ENCODE data around the gene PTPRE.
A peak's percentile ranks its signal among the peaks of the same experiment; 100 is the strongest.

PTPRE gene

DNA sequence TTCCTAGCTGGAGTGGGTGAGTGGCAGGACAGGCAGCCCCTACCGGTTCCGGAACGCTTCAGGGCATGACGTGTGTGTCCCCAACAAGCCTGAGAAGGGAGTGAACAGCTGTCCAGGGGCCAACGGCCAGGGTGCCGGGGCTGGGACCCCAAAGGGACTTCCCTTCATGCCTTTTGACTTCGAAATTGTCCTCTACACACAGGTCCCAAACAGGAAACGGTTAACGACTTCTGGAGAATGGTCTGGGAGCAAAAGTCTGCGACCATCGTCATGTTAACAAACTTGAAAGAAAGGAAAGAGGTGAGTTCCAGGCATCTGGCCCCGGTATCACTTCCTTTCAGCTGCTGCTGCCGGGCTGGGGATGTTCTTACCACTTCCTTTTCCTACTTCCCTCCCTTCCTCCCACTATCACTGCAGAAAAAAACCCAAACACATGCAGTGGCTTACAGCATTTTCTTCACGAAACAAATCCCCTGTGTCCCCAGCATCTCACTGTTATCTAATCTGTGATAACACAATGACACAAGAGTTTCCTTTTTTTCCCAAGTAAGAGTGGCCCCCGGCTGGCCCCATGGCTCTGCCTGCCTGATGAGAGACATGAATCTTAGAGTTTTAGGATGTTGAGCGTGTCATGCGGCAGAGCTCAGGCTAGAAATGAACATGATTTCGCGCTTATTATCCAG is 156.1 kb downstream of the PTPRE start:
- DNase-seq: no peak

DNA sequence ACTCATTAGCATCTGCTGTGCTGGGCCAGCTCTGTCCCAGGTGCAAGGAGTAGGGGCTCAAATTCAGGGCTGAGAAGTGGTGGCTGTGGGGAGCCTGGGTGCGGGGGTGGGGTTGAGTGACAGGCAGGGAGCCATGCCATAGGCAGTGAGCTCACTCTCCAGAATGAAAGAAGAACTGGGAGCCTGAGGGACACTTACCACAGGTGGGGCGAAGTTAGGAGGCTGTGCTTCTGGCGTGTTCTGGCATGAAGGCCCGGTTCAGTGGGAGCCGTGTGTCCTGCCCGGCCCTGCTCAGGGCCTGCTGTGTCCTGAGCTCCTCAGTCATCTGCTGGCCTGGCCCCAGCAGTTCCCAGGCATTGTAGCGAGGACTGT is 156.8 kb downstream of the PTPRE start:
- no peak for DNase-seq

DNA sequence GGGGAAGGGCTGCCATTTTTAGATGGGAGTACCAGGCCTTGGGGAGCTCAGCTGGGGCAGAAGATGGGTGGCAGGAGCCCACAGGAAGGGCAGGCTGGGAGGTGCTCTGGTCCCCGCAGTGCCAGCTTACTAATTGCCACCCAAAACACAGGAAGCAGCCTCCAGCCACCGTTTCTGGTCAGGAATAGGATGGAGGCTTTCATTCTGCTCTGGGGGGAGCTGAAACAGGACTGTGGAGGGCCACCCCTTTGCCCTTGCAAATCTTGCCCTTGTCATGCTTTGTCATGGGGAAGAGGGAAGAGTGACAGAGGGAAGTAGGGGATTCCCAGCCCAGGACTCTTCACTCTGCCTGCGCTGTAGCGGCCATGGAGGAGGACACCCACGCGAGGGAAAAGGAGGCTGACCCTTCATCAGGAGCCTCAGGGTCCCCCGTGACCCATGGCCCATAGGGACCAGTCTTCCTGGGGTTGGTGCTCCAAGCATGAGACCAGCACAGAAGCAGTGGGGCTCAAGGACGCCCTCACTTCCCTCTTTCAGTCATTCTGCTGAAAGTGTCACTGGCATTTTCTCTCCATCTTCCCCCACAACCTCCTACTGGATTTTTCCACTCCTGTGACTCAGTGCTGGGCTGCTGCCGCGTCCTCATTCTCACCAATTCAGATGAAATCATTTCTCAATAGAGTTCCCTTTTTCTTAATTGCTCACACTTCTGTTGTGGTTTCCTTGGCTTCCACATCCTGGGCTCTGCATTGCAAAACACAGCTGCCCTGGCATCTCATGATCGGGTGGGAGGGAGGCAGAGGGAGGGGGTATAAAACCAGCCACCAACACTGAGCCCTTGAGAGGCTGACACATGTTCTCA is 157.4 kb downstream of the PTPRE start:
- no peak for DNase-seq

DNA sequence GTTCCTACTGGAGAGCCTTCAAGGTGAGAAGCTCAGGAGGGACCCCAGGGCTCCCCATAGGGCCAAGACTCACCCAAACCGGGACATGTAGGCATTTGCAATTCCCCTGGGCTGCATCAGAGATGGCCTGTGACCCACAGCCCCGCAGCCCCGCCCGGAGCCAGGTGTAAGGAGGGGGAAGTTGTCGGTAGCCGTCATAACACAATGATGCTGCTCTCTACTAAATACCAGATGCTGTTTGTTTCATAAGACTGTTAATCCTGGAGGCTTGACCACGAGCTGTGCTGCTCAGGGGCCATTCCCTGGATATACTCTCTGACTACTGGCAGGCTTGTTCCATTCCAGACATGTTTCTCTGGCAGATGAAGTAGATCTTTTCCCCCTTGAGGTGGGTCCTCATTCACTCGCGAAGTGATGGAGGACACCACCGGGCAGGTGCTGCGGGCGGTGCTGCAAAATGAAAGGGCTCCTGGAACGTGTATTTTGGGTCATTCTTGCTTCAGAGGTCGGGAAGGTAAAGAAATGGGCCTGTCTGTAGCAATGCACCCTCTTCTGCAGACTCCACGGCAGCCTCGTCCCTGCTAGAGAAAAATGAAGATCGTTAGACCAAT is 158.2 kb downstream of the PTPRE start:
- no peak for DNase-seq

DNA sequence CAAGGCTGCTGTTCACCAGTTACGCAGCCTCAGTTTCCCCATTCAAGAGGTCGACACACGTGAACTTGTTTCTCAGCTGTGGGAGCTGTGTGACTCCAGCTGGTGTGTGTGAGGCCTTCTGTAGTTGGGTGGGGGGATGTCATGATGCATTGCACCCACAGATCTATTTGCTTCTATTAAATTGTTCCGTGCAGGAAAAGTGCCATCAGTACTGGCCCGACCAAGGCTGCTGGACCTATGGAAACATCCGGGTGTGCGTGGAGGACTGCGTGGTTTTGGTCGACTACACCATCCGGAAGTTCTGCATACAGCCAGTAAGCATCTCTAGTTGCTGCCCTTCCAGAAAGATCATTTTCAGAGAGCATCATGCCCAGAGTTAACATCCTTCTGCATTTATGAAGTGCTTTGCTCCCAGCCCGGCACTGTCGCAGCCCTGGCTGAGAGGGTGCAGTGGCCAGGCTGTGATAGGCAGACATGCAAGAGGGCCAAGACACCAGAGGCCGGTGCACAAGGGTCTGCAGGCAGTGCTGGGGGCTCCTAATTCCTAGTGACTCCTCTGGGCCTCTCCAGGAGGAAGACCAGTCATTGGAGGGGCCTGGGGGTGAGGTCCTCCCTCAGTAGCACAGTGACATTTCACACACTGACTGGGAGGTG is 159.1 kb downstream of the PTPRE start:
- no peak for DNase-seq

DNA sequence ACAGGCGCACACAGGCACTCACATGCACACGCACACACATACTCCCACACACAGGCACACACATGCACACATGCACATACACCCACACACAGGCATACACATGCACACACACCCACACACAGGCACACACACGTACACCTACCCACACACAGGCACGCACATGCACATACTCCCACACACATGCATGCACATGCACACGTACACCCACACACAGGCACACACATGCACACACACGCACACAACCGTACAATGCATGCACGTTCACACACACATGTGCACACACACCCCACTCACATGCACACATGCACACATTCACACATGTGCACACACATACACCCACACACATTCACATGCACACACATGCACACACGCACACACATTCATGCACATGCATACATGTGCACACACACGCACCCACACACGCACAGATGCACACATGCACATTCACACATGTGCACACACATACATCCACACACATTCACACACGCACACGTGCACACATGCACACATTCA is 160.0 kb downstream of the PTPRE start:
- no peak for DNase-seq

DNA sequence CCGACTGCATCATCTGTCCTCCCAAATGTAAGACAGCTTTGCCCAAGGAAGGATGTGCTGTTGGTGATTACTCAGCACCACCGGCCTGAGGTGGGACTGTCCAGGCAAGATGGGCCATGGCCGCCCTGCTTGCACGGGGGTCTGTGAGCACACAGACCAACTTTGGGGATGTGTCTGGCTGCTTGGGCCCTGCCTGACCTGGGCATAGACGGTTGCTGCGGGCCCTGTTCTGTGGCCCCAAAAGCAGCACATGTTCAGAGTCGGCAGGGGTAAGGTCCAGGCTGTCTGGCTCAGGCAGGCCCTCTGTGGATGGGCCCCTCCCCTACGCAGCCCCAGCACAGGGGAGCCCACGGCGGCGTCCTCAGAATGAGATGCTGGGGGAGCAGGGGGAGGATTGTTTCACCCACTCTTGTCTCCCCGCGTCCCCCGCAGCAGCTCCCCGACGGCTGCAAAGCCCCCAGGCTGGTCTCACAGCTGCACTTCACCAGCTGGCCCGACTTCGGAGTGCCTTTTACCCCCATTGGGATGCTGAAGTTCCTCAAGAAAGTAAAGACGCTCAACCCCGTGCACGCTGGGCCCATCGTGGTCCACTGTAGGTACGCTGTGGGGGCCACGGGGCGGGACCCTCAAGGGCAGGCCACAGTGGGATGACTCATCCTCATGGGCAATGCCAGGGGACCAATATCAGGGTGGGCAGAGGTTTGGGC is 160.9 kb downstream of the PTPRE start:
- DNase-seq: no peak

DNA sequence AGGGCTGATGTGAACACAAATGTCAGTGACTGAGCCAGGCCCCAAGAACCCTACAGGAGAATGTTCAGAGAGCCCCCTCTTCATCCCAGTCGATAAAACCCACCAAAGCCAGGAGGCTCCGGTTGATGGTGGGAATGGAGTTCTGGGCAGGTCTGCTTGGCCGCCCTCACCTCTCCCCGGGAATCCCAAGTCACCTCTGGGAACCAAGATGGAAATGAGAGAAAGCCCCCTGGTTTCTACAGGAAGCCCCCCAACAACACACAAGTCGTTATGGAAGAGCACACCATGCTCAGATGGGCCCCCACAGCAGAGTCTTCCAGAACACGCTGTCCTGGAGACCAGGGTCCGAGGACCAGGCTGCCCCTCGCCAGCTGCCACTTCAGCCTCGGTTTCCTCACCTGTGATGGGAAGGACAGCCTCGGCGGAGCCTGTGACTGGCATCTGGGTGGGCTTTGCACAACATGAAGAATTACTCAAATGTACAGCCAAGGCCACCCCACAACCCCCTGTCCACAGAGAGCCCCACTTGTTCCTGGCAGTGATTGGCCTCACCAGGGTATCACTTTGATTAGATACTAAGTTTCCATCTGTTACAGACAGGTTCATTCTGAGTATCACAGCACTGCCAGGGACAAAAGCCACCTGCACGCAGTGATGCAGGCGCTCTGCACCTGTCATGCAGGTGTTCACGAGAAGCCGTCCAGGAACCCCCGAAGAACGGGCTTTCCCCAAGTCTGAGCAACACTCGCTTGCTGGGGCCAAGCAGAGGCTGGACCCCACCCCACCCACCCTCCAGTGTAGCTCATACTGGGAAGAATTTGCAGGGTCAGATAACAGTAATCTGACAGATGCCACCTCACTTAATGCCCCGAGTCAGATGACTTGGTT is 161.7 kb downstream of the PTPRE start:
- DNase-seq: no peak

DNA sequence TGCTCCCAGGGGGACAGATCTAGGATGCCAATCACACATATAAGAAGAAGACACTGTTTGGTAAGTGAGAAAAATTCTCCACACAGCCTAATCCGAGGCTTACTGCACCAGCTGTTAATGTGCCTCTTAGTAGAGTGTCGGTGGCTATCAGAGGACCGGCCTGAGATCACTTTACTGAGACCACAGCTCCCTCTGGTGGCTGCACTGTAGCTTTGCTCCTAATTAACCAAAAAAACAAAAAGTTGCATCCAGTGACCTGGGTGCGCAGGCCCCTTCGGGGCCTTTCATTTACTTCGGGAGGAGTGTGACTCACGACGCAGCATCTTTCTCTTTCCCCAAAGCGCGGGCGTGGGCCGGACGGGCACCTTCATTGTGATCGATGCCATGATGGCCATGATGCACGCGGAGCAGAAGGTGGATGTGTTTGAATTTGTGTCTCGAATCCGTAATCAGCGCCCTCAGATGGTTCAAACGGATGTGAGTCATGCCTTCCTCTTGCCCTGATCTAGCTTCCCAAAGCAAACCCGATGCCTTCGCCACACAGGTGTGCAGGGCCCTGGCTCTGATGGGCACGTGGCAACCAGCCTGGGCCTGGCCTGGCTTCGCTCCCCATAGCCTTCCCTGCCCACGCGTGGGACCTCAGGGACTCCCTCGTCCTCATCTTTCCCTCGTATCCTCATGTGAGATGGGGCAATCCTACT is 162.6 kb downstream of the PTPRE start:
- peak; percentile 17 to 72 for DNase-seq

DNA sequence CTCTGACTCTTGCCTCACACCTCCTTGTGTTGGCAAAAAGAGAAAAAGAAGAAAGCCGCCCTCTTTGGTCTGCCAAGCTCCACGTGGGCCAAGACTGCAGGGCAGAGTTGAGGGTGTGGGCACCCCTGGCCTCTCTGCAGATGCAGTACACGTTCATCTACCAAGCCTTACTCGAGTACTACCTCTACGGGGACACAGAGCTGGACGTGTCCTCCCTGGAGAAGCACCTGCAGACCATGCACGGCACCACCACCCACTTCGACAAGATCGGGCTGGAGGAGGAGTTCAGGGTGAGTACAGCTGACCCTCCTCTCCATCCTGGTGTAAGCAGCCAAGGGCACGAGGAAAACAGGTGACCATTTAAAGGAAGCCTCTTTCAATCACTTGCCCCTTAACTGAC is 163.3 kb downstream of the PTPRE start:
- DNase-seq: no peak

DNA sequence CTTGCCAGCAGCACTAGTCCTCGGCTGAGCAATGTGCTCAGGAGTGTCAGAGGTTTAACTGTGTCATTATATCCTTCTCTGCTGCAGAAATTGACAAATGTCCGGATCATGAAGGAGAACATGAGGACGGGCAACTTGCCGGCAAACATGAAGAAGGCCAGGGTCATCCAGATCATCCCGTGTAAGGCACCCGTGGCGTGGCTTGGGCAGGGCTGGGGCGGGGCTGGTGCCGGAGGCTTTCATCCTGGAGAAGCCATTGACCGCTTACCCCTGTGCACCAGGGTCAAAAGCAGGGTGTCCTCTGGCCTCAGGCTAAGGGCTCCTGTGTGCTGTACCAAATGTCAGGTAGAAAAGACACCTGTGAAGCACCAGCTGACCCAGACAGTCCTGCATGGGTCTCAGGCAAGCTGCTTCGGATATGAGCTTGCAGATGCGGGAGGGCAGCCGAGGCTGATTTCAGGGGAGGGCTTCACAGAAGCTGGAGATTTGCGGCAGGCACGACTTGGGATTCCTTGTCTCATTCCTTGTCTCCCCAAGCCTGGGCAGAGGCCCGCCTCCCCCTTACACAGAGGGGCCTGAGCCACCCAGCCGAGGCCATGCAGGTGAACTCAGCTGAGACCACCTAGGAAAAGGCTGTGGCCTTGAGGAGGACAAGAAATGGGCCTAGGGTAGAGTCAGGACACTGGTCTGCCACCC is 164.0 kb downstream of the PTPRE start:
- no peak for DNase-seq

DNA sequence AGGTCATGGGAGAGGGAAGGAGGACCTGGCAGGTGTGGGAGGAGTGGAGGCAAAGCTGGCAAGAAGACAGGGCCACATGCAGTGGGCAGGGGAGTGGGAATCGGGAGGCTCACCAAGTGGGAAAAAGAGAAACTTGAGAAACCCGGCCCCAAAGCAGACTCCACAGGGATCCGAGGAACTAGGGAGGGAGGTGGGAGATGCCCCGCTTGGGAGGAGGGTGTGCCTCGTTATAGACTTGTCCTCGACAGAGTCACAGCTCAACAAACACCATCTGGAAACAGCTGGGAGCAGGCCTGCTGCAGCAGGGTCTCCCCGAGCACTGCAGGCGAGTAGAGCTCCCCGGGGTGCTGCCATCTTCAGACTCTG is 164.5 kb downstream of the PTPRE start:
- no peak for DNase-seq

DNA sequence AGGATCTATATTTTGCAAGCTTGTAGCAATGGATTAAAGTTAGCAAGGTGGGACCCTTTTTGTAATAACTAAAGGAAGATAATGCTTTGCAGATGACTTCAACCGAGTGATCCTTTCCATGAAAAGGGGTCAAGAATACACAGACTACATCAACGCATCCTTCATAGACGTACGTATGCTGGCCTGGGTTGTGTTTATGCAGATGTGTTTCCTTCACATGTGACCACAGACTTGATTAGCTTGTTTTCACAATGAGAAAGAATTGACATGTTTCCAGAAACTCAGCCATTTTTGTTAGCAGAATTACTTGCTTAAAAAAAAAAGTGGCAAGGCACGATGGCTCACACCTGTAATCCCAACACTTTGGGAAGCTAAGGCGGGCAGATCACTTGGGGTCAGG is 165.1 kb downstream of the PTPRE start:
- DNase-seq: no peak

DNA sequence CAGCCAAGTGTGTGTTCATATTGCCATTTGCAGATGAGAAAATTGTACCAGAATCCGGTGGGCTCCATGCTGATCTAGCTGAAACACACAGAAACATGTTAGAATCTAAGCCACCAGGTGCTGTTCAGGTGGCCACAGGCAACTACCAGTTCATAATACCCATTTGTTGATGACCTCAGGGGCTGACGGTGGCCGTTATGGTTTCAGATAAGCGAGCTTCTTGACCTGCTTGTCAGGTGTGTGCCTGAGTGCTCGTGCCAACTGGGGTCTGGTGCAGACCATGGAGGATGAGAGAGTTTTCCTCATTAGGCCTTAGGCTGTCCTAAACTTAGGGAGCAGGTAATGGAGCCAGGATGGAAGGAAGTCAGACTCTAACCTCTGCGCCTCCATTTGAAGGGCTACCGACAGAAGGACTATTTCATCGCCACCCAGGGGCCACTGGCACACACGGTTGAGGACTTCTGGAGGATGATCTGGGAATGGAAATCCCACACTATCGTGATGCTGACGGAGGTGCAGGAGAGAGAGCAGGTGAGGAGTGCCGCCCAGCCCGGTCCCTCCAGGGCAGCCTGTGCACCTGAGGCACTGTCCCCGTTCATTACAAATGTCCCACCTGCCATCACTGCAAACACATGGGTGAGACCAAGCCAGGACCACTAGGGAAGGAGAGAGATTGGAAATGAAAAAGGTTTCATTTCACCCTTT is 166.2 kb downstream of the PTPRE start:
- no peak for DNase-seq

DNA sequence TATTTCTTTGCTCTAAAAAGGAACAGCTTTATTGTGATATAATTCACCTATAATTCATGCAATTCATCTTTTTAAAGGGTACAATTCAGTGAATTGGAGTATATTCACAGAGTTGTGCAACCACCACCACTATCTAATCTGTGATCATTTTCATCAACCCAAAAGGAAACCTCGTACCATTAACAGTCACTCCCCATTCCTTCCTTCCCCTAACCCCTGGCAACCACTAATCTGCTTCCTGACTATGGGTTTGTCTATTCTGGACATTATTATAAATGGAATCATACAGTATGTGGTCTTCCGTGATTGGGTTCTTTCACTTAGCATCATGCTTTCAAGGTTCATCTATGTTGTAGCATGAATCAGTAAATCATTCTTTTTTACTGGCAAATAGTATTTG is 167.0 kb downstream of the PTPRE start:
- no peak for DNase-seq

DNA sequence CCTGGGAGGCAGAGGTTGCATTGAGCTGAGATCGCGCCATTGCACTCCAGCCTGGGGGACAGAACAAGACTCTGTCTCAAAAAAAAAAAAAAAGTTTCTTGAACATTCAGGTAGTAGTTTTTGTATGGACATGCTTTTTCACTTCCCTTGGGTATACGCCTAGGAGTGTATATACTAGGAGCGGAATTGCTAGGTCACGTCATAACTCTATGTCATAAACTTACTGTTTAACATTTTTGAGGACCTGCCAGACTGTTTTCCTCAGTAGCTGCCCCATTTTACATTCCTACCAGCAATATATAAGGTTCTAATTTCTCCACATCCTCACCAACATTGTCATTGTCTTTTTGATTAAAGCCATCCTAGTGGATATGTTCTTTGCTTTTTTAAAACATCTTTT is 167.7 kb downstream of the PTPRE start:
- no peak for DNase-seq

DNA sequence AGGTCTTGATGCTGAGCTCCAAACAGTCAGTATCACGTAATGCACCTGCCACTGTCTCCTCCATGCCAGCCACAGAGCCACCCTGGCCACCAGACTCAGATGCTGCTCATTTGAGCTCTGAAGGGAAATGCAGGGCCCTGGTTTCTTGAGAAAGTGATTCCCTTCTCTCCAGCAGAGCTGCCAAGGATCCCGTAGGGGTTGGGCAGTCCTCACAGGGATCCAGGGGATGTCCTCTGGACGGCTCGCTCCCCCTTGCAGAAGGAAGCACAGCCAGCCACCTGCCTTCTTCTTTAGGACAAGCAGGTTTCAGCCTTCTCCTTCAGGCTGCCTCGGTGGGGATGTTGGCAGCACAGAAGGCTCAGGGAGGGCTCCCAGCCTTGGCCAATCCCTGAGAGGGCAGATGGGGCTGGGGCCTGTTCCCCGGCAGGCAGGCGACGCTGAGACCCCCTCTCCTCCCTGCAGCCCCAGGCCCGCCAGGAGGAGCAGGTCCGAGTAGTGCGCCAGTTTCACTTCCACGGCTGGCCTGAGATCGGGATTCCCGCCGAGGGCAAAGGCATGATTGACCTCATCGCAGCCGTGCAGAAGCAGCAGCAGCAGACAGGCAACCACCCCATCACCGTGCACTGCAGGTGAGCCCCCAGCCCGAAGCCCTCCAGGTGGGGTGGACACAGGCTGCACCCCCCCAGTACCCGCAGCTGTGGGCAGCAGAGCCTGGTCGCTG is 170.4 kb downstream of the PTPRE start:
- no peak for DNase-seq

DNA sequence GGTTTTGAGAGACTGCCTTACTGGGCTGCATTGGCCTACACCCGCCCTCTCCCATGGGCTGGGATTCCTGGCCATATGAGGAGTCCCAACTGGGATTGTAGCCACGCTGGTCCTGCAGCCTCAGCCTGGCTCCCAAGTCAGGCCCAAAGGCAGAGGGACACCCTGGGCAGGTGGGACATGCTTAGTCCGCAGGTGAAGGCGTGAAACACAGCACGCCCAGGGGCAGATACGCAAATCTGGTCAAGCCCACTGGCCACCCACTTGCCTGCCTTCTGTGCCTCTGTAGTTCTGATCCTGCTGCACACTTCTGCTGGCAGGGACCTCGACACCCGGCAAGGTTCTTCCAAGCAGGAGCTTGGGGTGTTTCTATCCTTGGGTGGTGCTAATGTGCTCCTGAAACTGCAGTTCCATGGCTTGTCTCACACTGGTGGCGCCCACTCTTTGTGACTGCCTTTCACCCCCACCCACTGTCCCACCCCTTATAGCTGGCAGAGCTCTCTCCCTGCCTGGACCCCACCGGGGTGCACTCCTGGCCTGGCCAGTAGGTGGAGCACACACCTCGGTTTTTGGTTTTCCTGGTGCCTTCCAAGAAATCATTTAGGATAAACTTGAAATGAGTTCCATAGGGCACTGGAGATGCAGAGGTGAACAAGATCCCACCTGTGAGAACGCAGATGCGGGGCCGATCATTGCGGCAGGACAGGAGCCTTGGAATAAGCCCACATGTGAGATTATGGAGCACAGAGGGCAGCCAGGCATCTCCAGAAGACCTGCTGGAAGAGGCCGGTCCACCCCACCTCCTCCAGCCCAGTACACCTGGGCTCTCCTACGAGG is 171.4 kb downstream of the PTPRE start:
- DNase-seq: peak in 1 of 2 experiments; percentile 27

All from NCI-H526 (cell line).